WERI-Rb-1 (cell line): ENCODE results near the gene DNPEP.

ENCODE experiments used
- DNase-seq: peaks from one replicate; pipeline ENCODE4 v3.0.0-alpha.2; 2020
- H3K27ac ChIP-seq: fragments of 250-450 bp; sonication (Bioruptor Pico); 2 replicates; pipeline ENCODE4 v1.5.1; 2020; ENCODE audit warnings: mild to moderate bottlenecking, moderate library complexity
- H3K27me3 ChIP-seq: fragments of 250-450 bp; sonication (Bioruptor Pico); 2 replicates; pipeline ENCODE4 v1.5.1; 2021; ENCODE audit warnings: mild to moderate bottlenecking, low read depth, moderate library complexity; ENCODE audit not compliant: insufficient read depth, severe bottlenecking
- H3K36me3 ChIP-seq: fragments of 250-450 bp; sonication (Bioruptor Pico); 2 replicates; pipeline ENCODE4 v1.5.1; 2020; ENCODE audit warnings: mild to moderate bottlenecking, moderate library complexity
- H3K4me3 ChIP-seq: 2 replicates; pipeline ENCODE4 v1.5.1; 2011; ENCODE audit warnings: low read depth, mild to moderate bottlenecking, control low read depth, low read length
- H3K9me3 ChIP-seq: fragments of 250-450 bp; sonication (Bioruptor Pico); 2 replicates; pipeline ENCODE4 v1.5.1; 2021; ENCODE audit warnings: mild to moderate bottlenecking, moderate library complexity; ENCODE audit not compliant: severe bottlenecking
- CTCF ChIP-seq: IDR thresholded peaks from 2 replicates; pipeline ENCODE4 v1.5.1; 2011; ENCODE audit warnings: low read depth, mild to moderate bottlenecking, control low read depth, inconsistent platforms, low read length

Gene DNPEP

GRCh38 chr2:219421323-219421722 lies 33.6 kb upstream of the DNPEP start:
- Histone ChIP-seq H3K27me3 (no peaks in the 10 kb centered on the region), H3K9me3 (no peaks in the 10 kb centered on the region), H3K4me3 (no peak overlapping the region), H3K36me3 (no peaks in the 10 kb centered on the region), H3K27ac (no peak overlapping the region)
- DNase-seq = no peak
- no peak for TF ChIP-seq CTCF

DNA sequence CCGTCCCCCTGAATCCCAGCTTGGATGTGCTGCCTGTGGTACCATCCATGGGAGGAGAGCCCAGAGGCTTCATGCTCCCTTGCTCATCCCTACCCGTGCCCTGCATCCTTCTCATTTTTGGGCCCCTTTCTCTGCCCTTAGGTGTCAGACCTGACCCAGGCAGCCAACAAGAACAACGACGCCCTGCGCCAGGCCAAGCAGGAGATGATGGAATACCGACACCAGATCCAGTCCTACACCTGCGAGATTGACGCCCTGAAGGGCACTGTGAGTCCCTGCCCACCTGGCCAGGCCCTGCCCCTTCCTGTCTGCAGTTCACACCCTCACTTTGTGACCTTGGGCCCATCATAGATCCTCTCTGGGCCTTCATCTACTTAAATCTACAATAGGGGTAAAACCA lies 33.0 kb upstream of the DNPEP start:
- Histone ChIP-seq H3K9me3 (no peaks in the 10 kb centered on the region), H3K36me3 (no peaks in the 10 kb centered on the region), H3K27ac (no peak overlapping the region), H3K27me3 (no peaks in the 10 kb centered on the region), H3K4me3 (no peak overlapping the region)
- no peak for TF ChIP-seq CTCF
- DNase-seq = no peak

- DNase-seq = no peak
- no peak overlapping the region for H3K27ac ChIP-seq
Observed at GRCh38 chr2:219419331-219420197, 31.9 kb upstream of the DNPEP start.

GRCh38 chr2:219419012-219419324 lies 31.3 kb upstream of the DNPEP start:
- H3K27ac ChIP-seq = no peak overlapping the region
- no peak for DNase-seq
- H3K36me3 ChIP-seq = no peaks in the 10 kb centered on the region
- no peak overlapping the region for H3K4me3 ChIP-seq
- H3K27me3 ChIP-seq = no peaks in the 10 kb centered on the region
- TF ChIP-seq CTCF = no peak
- no peaks in the 10 kb centered on the region for H3K9me3 ChIP-seq

More at GRCh38 chr2:219419331-219420197, 31.9 kb upstream of the DNPEP start:
- Histone ChIP-seq H3K4me3 (no peak overlapping the region), H3K9me3 (no peaks in the 10 kb centered on the region), H3K27me3 (no peaks in the 10 kb centered on the region), H3K36me3 (no peaks in the 10 kb centered on the region)
- no peak for TF ChIP-seq CTCF

- no peaks in the 10 kb centered on the region for H3K36me3 ChIP-seq
- TF ChIP-seq CTCF = no peak
- H3K27ac ChIP-seq = no peak within 1 kb of the TSS
- no peak for DNase-seq
- no peaks in the 10 kb centered on the region for H3K27me3 ChIP-seq
- no peak within 1 kb of the TSS for H3K4me3 ChIP-seq
- H3K9me3 ChIP-seq = no peaks in the 10 kb centered on the region
Observed at GRCh38 chr2:219418155-219419011, 30.7 kb upstream of the DNPEP start, which contains the start of gene DES. Gene DES (plus strand): TSS chr2:219418377. CDS start chr2:219418463, 86 bp downstream.
